ENCODE results near the gene KRTAP10-5.

DNA sequence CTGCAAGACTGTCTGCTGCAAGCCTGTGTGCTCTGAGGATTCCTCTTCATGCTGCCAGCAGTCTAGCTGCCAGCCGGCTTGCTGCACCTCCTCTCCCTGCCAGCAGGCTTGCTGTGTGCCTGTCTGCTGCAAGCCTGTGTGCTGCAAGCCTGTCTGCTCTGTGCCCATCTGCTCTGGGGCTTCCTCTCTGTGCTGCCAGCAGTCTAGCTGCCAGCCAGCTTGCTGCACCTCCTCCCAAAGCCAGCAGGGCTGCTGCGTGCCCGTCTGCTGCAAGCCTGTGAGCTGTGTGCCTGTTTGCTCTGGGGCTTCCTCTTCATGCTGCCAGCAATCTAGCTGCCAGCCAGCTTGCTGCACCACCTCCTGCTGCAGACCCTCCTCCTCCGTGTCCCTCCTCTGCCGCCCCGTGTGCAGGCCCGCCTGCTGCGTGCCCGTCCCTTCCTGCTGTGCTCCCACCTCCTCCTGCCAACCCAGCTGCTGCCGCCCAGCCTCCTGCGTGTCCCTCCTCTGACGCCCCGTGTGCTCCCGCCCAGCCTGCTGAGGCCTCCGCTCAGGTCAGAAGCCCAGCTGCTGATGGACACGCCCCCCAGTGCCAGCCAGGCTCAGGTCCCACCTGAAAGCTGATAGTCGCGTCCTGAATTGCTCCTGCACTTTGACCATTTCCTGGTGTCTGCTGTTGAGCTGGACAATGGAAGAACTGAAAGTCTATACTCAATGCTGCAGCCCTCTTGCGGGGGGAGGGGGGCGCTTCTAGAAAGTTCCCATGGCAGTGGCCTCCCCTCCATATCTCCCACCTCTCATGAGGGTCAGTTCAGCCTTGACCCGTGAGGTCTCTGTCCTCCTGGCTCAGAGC, 5.7 kb downstream of the KRTAP10-5 start:
- TF ChIP-seq, protein P1, sequence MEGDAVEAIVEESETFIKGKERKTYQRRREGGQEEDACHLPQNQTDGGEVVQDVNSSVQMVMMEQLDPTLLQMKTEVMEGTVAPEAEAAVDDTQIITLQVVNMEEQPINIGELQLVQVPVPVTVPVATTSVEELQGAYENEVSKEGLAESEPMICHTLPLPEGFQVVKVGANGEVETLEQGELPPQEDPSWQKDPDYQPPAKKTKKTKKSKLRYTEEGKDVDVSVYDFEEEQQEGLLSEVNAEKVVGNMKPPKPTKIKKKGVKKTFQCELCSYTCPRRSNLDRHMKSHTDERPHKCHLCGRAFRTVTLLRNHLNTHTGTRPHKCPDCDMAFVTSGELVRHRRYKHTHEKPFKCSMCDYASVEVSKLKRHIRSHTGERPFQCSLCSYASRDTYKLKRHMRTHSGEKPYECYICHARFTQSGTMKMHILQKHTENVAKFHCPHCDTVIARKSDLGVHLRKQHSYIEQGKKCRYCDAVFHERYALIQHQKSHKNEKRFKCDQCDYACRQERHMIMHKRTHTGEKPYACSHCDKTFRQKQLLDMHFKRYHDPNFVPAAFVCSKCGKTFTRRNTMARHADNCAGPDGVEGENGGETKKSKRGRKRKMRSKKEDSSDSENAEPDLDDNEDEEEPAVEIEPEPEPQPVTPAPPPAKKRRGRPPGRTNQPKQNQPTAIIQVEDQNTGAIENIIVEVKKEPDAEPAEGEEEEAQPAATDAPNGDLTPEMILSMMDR (IDR thresholded peaks at IDR 0.05) = no peak
- TF ChIP-seq POLR2A (IDR thresholded peaks at IDR 0.05; ENCODE audit: low read depth) = no peak
- no peak for TF ChIP-seq EP300 (IDR thresholded peaks at IDR 0.05)
